NCI-H69 (cell line): Measurements from ENCODE around the gene IL13RA2.

Experiments used
- DNase-seq: peaks from one replicate; lab custom pipeline; 2025; lab: John Stamatoyannopoulos, UW

Gene IL13RA2

DNA sequence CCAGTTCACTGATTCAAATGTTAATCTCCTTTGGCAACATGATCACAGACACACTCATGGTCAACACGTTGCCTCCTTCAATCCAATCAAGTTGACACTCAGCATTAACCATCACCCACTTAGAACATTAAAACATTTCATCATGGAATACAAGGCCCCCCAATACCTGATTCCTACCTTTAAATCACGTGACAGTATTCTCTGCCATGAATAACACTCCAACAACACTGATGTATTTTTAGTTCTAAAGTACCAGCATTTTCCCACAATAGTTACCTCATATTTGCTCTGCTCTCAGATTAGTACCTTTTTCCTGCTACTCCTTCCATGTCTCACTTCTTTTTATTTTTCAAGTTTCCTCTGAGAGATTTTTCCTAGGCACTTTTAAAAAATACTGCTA lies 19.6 kb downstream of the IL13RA2 start:
- no peak for DNase-seq

GRCh38 chrX:114985967-114986592 lies 31.3 kb downstream of the IL13RA2 start:
- DNase-seq, result no peak

GRCh38 chrX:114976292-114976691 lies 41.1 kb downstream of the IL13RA2 start:
- no peak for DNase-seq

- DNase-seq, result no peak
Measured at GRCh38 chrX:114973013-114973412, 44.4 kb downstream of the IL13RA2 start.

DNA sequence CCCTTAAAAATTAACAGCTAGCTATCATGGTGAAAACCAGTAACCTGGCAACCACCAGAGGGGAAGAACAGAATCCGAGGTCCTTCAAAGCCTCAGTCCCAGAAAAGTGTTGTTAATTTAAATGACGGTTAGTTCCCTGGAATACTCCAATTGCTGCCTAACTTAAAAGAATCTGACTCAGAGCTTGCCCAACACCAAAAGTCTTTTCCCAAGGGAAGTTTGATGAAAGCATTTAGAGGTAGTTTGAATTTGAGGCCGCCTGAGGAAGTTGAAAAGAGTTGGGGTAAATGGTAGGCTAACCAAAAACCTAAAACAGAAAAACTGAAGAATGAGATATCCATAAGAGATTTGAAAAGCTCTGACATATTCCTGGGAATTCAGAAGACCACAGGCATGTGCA lies 46.6 kb downstream of the IL13RA2 start:
- DNase-seq, result no peak

GRCh38 chrX:114964374-114964773 lies 53.0 kb downstream of the IL13RA2 start:
- no peak for DNase-seq

DNA sequence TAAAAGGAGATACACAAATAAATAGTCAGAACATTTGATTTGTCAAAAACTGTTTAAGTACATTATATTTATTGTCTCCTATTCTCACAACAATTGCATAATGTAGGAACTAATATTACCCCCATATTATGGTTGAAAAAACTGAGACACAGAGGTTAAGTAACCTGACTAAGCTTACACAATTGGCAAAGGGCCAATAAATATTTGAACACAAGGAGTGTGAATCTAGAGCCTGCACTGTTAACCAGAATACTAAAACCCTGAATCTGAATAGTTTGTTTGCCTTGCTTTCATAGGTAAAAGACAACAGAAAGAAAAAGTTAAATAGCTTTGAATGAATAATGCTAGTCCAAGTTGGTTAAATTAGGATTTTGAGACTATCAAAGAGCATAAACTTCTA lies 55.2 kb downstream of the IL13RA2 start:
- DNase-seq, result peak; percentile 10

- peak; percentile 2 for DNase-seq
Measured at GRCh38 chrX:114959729-114960128, 57.7 kb downstream of the IL13RA2 start.
